ENCODE results near the gene PATE1. TPM values are rescaled to one million over a fixed set of nuclear protein-coding genes. Genes with fewer than 3 reads are reported as not detected.
"Not testable (repeated sequence)": the region's sequence is repeated elsewhere in the genome, so short reads cannot be mapped to it uniquely, and the experiment has no call there.

The PATE1 gene
- total RNA-seq (not detected), polyA plus RNA-seq (not detected)

- Histone ChIP-seq H3K27ac (ENCODE audit: low read depth) (no peak within 1 kb of the TSS), H3K4me1 (ENCODE audit: insufficient read depth) (no peaks in the 10 kb centered on the region), H3K4me3 (ENCODE audit: low read depth, low read length) (no peak within 1 kb of the TSS), H3K36me3 (ENCODE audit: insufficient read depth) (no peaks in the 10 kb centered on the region)
- no peak for DNase-seq (ENCODE audit: extremely low spot score)
- WGBS, result 86% methylated on average over 3 of the region's 3 CpGs
Observed at GRCh38 chr11:125745979-125746378, at the start of gene PATE1. TSS of gene PATE1 (plus strand) at chr11:125746279. CDS start at chr11:125746305, 26 bp downstream.

- Histone ChIP-seq H3K4me1 (ENCODE audit: insufficient read depth) (no peaks in the 10 kb centered on the region), H3K36me3 (ENCODE audit: insufficient read depth) (no peaks in the 10 kb centered on the region), H3K27ac (ENCODE audit: low read depth) (no peak overlapping the region), H3K4me3 (ENCODE audit: low read depth, low read length) (no peak overlapping the region)
- 70% methylated on average over 6 of the region's 6 CpGs for WGBS
- DNase-seq (ENCODE audit: extremely low spot score), result no peak
Observed at GRCh38 chr11:125701018-125701610, 45.0 kb upstream of the PATE1 start.

GRCh38 chr11:125701858-125702621 lies 44.0 kb upstream of the PATE1 start:
- 39% methylated on average over 6 of the region's 6 CpGs for WGBS
- no peak overlapping the region for H3K27ac ChIP-seq (ENCODE audit: low read depth)
- no peaks in the 10 kb centered on the region for H3K4me1 ChIP-seq (ENCODE audit: insufficient read depth)
- DNase-seq (ENCODE audit: extremely low spot score), result no peak
- H3K4me3 ChIP-seq (ENCODE audit: low read depth, low read length), result no peak overlapping the region
- no peaks in the 10 kb centered on the region for H3K36me3 ChIP-seq (ENCODE audit: insufficient read depth)

- not testable (repeated sequence) for H3K36me3 ChIP-seq (ENCODE audit: insufficient read depth); H3K27ac ChIP-seq (ENCODE audit: low read depth); DNase-seq (ENCODE audit: extremely low spot score); H3K4me1 ChIP-seq (ENCODE audit: insufficient read depth); H3K4me3 ChIP-seq (ENCODE audit: low read depth, low read length)
- 92% methylated on average over 24 of the region's 24 CpGs for WGBS
Observed at GRCh38 chr11:125704686-125705085, 41.4 kb upstream of the PATE1 start.

- Histone ChIP-seq H3K4me1 (ENCODE audit: insufficient read depth) (no peaks in the 10 kb centered on the region), H3K4me3 (ENCODE audit: low read depth, low read length) (no peak overlapping the region), H3K27ac (ENCODE audit: low read depth) (no peak overlapping the region), H3K36me3 (ENCODE audit: insufficient read depth) (no peaks in the 10 kb centered on the region)
- WGBS, result 86% methylated on average over 6 of the region's 6 CpGs
- no peak for DNase-seq (ENCODE audit: extremely low spot score)
Observed at GRCh38 chr11:125720781-125721180, 25.3 kb upstream of the PATE1 start.

GRCh38 chr11:125724125-125724524 lies 22.0 kb upstream of the PATE1 start:
- no peak overlapping the region for H3K4me3 ChIP-seq (ENCODE audit: low read depth, low read length)
- H3K27ac ChIP-seq (ENCODE audit: low read depth), result no peak overlapping the region
- H3K36me3 ChIP-seq (ENCODE audit: insufficient read depth), result no peaks in the 10 kb centered on the region
- no peak for DNase-seq (ENCODE audit: extremely low spot score)
- 93% methylated on average over 1 of the region's 1 CpG for WGBS
- H3K4me1 ChIP-seq (ENCODE audit: insufficient read depth), result no peaks in the 10 kb centered on the region

- 53% methylated on average over 3 of the region's 3 CpGs for WGBS
- no peaks in the 10 kb centered on the region for H3K36me3 ChIP-seq (ENCODE audit: insufficient read depth)
- no peak for DNase-seq (ENCODE audit: extremely low spot score)
- H3K4me1 ChIP-seq (ENCODE audit: insufficient read depth), result no peaks in the 10 kb centered on the region
- H3K4me3 ChIP-seq (ENCODE audit: low read depth, low read length), result no peak overlapping the region
- no peak overlapping the region for H3K27ac ChIP-seq (ENCODE audit: low read depth)
Observed at GRCh38 chr11:125728969-125729368, 17.1 kb upstream of the PATE1 start.

- Histone ChIP-seq H3K27ac (ENCODE audit: low read depth) (no peak overlapping the region), H3K4me3 (ENCODE audit: low read depth, low read length) (no peak overlapping the region), H3K4me1 (ENCODE audit: insufficient read depth) (no peaks in the 10 kb centered on the region), H3K36me3 (ENCODE audit: insufficient read depth) (no peaks in the 10 kb centered on the region)
- no peak for DNase-seq (ENCODE audit: extremely low spot score)
Observed at GRCh38 chr11:125740617-125741016, 5.5 kb upstream of the PATE1 start.

- no peak for DNase-seq (ENCODE audit: extremely low spot score)
- 89% methylated on average over 1 of the region's 1 CpG for WGBS
- Histone ChIP-seq H3K27ac (ENCODE audit: low read depth) (no peak overlapping the region), H3K4me1 (ENCODE audit: insufficient read depth) (no peaks in the 10 kb centered on the region), H3K4me3 (ENCODE audit: low read depth, low read length) (no peak overlapping the region), H3K36me3 (ENCODE audit: insufficient read depth) (no peaks in the 10 kb centered on the region)
Observed at GRCh38 chr11:125743681-125744080, 2.4 kb upstream of the PATE1 start.

- no peak for DNase-seq (ENCODE audit: extremely low spot score)
- no peak overlapping the region for H3K4me3 ChIP-seq (ENCODE audit: low read depth, low read length)
Observed at GRCh38 chr11:125750629-125751028, 4.5 kb downstream of the PATE1 start.

GRCh38 chr11:125756050-125756449 lies 10.0 kb downstream of the PATE1 start:
- WGBS, result 77% methylated on average over 7 of the region's 7 CpGs
- Histone ChIP-seq H3K27ac (ENCODE audit: low read depth) (no peak overlapping the region), H3K4me3 (ENCODE audit: low read depth, low read length) (no peak overlapping the region), H3K4me1 (ENCODE audit: insufficient read depth) (no peaks in the 10 kb centered on the region), H3K36me3 (ENCODE audit: insufficient read depth) (no peaks in the 10 kb centered on the region)
- no peak for DNase-seq (ENCODE audit: extremely low spot score)

More at GRCh38 chr11:125750629-125751028, 4.5 kb downstream of the PATE1 start:
- no peak overlapping the region for H3K27ac ChIP-seq (ENCODE audit: low read depth)
- WGBS, result 56% methylated on average over 2 of the region's 2 CpGs
- H3K36me3 ChIP-seq (ENCODE audit: insufficient read depth), result no peaks in the 10 kb centered on the region
- no peaks in the 10 kb centered on the region for H3K4me1 ChIP-seq (ENCODE audit: insufficient read depth)

- 84% methylated on average over 1 of the region's 1 CpG for WGBS
- H3K36me3 ChIP-seq (ENCODE audit: insufficient read depth), result no peaks in the 10 kb centered on the region
- H3K27ac ChIP-seq (ENCODE audit: low read depth), result no peak overlapping the region
- H3K4me1 ChIP-seq (ENCODE audit: insufficient read depth), result no peaks in the 10 kb centered on the region
- H3K4me3 ChIP-seq (ENCODE audit: low read depth, low read length), result no peak overlapping the region
- no peak for DNase-seq (ENCODE audit: extremely low spot score)
Observed at GRCh38 chr11:125762445-125762844, 16.4 kb downstream of the PATE1 start.

- no peak for DNase-seq (ENCODE audit: extremely low spot score)
- Histone ChIP-seq H3K36me3 (ENCODE audit: insufficient read depth) (no peaks in the 10 kb centered on the region), H3K4me3 (ENCODE audit: low read depth, low read length) (no peak overlapping the region), H3K27ac (ENCODE audit: low read depth) (no peak overlapping the region), H3K4me1 (ENCODE audit: insufficient read depth) (no peaks in the 10 kb centered on the region)
- 90% methylated on average over 2 of the region's 2 CpGs for WGBS
Observed at GRCh38 chr11:125763483-125763882, 17.4 kb downstream of the PATE1 start.

GRCh38 chr11:125766251-125766650 lies 20.2 kb downstream of the PATE1 start:
- no peaks in the 10 kb centered on the region for H3K4me1 ChIP-seq (ENCODE audit: insufficient read depth)
- H3K4me3 ChIP-seq (ENCODE audit: low read depth, low read length), result no peak overlapping the region
- no peaks in the 10 kb centered on the region for H3K36me3 ChIP-seq (ENCODE audit: insufficient read depth)
- WGBS, result 64% methylated on average over 1 of the region's 1 CpG
- H3K27ac ChIP-seq (ENCODE audit: low read depth), result no peak overlapping the region
- no peak for DNase-seq (ENCODE audit: extremely low spot score)

Data from urinary bladder (tissue), 4 donors.